Measurements from ENCODE around the gene WDR35.

WDR35 gene

GRCh38 chr2:19989667-19990415 is at the start of gene WDR35:
WDR35 (minus strand) TSS chr2:19990105; CDS start chr2:19990015, 90 bp downstream.
- peak; percentile 88 for DNase-seq (ENCODE audit: low spot score)

GRCh38 chr2:20037660-20038059 is 47.8 kb upstream of the WDR35 start:
- DNase-seq (ENCODE audit: low spot score): no peak

DNA sequence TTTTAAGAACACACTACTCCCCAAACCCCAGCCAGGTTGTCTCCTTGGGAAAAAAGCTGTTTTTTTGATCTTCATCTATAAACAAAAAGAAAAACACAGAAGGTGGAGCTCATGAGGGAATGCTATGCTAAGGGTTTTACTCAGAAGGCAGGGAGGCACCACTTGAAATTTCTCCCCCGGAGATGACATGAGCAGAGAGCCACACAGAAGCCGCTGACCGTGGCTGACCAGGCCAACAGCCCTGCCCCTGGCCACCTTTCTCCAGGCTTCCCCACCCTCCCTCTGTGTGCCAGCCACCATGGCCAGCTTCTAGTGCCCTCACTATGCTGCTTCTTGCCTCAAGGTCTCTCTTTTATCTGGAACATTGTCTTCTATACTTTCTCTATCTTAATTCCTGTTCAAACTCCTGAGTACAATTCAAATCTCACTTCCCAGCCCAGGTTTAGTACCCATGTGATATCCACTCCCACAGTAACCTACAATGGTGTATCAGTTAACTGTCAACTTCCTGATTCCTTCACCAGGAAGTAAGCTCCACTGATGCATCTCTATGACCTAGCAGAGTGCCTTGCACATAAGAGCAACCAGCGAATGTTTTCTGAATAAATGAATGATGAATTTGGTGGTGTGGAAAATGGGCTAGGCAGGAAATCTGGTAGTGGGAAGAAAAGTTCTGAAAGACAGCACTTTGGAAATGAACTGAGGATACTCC is 46.2 kb upstream of the WDR35 start:
- DNase-seq (ENCODE audit: low spot score): no peak

DNA sequence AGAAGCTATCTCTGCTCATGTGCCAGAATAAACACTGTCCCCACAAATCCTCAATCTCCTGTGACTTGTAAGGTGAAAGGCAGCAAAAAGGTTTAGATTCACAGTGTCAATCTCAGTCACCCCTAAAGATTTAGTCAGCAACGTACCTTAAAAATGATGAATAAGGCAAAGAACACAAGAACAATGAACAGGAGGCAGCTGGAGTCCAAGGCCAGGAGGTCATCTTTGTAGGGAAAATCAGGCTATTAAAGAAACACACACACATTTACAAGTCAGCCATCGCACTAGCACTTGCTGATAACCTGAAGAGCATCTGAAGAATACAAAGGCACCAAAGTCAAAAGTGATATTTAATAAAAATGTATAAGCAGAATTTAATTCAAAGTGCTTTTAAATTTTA is 44.9 kb upstream of the WDR35 start:
- DNase-seq (ENCODE audit: low spot score): no peak

- no peak for DNase-seq (ENCODE audit: low spot score)
These were observed 44.3 kb upstream of the WDR35 start for GRCh38 chr2:20034218-20034617.

DNA sequence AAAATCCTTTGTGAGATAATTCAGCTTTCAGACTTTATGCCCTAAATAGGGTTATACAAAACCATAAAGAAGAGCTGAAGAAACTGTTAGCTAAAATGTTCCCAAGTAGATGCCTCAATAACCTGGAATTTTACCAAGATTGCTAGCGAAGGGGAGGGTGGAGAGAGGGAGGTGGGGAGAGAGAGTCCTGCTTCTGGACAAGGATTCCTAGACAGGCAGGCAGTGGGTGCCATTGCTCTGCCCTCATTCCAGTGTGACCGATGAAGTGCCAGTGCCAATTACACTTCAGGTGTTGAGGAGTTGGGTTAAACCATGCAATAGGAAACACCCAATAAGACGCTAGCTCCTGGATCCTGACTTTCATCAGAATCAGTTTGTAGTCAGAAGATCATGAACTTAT is 43.4 kb upstream of the WDR35 start:
- no peak for DNase-seq (ENCODE audit: low spot score)

GRCh38 chr2:20030224-20030623 is 40.3 kb upstream of the WDR35 start:
- no peak for DNase-seq (ENCODE audit: low spot score)

DNA sequence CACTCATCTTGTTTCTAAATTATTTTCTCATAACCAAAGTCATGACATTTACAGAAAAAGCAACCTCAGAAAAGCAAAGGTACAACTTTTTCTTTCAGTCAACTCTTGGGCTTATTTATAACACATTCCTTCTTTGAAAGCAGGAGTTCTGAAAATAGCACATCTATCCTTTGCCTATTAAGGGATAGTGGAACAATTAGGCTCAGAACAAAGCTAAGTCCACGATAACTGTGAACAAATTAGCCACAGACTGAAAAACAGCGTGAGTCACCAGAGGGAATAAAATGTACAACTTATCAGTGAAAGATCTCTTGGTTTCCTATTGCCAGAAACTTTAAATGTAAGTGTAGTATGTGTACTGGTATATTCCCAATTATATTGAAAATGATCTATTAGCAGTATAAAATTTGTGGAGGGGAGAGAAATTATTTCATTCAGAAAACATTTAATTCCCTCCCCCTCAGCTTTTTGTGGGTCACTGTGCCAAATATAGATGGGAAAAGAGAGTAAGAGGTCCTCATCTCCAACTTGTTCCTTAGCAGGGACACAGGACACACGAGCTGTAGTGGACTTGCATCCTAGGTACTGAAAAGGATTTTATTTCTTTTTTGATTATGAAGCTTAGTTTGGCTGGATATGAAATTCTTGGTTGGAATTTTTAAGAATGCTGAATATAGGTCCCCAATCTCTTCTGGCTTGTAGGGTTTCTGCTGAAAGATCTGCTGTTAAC is 38.0 kb upstream of the WDR35 start:
- DNase-seq (ENCODE audit: low spot score): no peak

- DNase-seq (ENCODE audit: low spot score): no peak
These were observed 37.4 kb upstream of the WDR35 start for GRCh38 chr2:20027260-20027677.

- no peak for DNase-seq (ENCODE audit: low spot score)
These were observed 35.3 kb upstream of the WDR35 start for GRCh38 chr2:20025065-20025786.

DNA sequence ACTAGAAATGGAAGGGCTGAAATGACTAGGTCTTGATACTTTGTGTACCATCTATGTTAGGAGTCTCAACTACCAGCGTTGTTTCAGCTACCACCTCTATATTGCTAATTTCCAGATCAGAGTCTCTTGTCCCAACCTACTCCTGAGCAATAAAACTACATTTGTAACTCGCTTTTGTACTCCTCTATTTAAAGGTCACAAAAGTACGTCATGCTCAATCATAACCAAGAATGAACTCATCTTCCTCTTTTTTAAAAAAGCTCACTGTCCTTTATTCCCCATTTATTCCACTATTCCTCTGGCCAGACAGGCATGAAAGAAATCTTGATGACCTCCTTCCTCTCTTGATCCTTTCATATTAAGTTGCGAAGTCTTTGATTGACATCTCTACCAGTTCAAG is 33.8 kb upstream of the WDR35 start:
- no peak for DNase-seq (ENCODE audit: low spot score)

DNA sequence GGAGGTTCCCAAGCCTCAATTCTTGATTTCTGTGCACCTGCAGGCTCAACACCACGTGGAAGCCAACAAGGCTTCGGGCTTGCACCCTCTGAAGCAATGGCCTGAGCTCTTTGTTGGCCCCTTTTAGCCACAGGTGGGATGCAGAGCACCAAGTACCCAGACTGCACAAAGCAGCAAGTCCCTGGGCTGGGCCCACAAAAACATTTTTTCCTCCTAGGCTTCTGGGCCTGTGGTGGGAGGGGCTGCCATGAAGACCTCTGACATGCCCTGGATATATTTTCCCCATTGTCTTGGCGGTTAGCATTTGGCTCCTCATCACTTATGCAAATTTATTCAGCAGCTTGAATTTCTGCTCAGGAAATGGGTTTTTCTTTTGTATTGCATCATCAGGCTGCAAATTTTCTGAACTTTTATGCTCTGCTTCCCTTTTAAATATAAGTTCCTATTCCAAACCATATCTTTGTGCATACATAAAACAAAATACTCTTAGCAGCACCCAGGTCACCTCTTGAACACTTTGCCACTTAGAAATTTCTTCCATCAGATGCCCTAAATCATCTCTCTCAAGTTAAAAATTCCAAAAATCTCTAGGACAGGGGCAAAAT is 31.6 kb upstream of the WDR35 start:
- DNase-seq (ENCODE audit: low spot score): no peak

GRCh38 chr2:20019747-20020146 is 29.8 kb upstream of the WDR35 start:
- no peak for DNase-seq (ENCODE audit: low spot score)

DNA sequence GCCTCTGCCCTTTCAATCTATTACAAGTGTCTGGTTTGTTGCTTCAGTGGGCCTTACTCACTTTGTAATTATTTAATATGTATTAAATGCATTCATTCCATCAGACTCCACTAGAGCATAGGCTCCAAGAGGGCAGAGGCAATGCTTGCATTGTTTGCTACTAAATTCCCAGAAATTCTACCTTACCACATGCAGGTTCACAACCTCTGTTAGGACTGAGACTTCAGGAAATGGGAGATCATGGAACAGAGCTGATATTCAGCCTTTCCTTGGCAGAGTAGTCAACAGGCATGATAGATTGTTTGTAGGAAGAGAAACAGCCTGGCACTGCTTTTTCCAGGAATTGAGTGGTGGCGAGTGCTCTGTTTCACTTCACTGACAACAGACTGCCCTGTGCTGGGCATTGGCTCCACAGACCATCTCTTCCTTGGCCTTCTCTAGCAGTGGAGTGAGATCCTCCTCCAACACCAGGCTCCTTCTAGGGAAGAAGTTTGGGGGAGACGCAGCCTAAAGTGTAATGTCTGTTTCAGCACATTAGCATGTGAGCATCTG is 28.8 kb upstream of the WDR35 start:
- no peak for DNase-seq (ENCODE audit: low spot score)

- DNase-seq (ENCODE audit: low spot score): no peak
These were observed 26.4 kb upstream of the WDR35 start for GRCh38 chr2:20016346-20016745.

- peak; percentile 63 for DNase-seq (ENCODE audit: low spot score)
These were observed 25.7 kb upstream of the WDR35 start for GRCh38 chr2:20015482-20016083.

GRCh38 chr2:20013126-20013849 is 23.4 kb upstream of the WDR35 start:
- DNase-seq (ENCODE audit: low spot score): no peak

GRCh38 chr2:20012282-20013125 is 22.6 kb upstream of the WDR35 start, which contains the start of gene MATN3:
MATN3 (minus strand) TSS chr2:20012668; CDS start chr2:20012631, 37 bp downstream.
- DNase-seq (ENCODE audit: low spot score): no peak

DNA sequence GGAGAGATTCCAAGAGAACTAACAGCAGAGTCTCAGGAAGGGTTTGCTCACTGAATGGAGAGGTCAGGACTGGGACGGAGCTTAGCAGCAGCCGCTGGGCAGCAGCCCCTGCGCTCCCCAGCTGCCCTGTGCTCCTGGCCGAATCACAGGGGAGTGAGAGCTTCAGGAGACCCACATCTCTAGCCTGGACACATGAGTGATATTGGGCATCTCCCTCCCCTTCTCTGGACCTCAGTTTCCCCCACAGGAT is 22.1 kb upstream of the WDR35 start:
- DNase-seq (ENCODE audit: low spot score): no peak

Data from hematopoietic multipotent progenitor cell treated with erythropoietin and hydrocortisone succinate and interleukin-3 and kit ligand, for 15 days (in vitro differentiated cells).